ENCODE results near the gene GGT5.
"Not testable (repeated sequence)": the region's sequence is repeated elsewhere in the genome, so short reads cannot be mapped to it uniquely, and the experiment has no call there.

The GGT5 gene

DNA sequence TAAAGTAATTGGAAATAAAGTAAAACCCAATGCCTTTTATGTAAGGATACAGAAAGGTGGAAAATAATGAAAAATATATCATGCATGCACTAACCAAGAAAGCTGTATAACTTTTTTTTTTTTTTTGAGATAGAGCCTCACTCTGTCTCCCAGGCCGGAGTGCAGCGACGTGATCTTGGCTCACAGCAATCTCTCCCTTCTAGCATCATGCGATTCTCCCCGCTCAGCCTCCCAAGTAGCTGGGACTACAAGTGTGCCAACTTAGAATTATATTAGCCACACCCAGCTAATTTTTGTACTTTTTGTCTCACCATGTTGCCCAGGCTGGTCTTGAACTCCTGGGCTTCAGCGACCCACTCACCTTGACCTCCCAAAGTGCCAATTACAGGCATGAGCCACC, 4.5 kb downstream of the GGT5 start:
- no peak overlapping the region for H3K4me3 ChIP-seq (replicated peaks; ENCODE audit: insufficient read depth, low read length)
- H3K27ac ChIP-seq (replicated peaks), result no peak overlapping the region
- DNase-seq (ENCODE audit: low read depth in 1 of 2, low spot score in 1 of 2), result no peak
- no peaks in the 10 kb centered on the region for H3K27me3 ChIP-seq (ENCODE audit: insufficient read depth, poor library complexity, severe bottlenecking)
- TF ChIP-seq, protein P1, sequence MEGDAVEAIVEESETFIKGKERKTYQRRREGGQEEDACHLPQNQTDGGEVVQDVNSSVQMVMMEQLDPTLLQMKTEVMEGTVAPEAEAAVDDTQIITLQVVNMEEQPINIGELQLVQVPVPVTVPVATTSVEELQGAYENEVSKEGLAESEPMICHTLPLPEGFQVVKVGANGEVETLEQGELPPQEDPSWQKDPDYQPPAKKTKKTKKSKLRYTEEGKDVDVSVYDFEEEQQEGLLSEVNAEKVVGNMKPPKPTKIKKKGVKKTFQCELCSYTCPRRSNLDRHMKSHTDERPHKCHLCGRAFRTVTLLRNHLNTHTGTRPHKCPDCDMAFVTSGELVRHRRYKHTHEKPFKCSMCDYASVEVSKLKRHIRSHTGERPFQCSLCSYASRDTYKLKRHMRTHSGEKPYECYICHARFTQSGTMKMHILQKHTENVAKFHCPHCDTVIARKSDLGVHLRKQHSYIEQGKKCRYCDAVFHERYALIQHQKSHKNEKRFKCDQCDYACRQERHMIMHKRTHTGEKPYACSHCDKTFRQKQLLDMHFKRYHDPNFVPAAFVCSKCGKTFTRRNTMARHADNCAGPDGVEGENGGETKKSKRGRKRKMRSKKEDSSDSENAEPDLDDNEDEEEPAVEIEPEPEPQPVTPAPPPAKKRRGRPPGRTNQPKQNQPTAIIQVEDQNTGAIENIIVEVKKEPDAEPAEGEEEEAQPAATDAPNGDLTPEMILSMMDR (IDR thresholded peaks at IDR 0.05; ENCODE audit: insufficient read depth, low read length), result no peak
- TF ChIP-seq GABPA (IDR thresholded peaks at IDR 0.05; ENCODE audit: low read depth), result no peak
- TF ChIP-seq, protein P2, sequence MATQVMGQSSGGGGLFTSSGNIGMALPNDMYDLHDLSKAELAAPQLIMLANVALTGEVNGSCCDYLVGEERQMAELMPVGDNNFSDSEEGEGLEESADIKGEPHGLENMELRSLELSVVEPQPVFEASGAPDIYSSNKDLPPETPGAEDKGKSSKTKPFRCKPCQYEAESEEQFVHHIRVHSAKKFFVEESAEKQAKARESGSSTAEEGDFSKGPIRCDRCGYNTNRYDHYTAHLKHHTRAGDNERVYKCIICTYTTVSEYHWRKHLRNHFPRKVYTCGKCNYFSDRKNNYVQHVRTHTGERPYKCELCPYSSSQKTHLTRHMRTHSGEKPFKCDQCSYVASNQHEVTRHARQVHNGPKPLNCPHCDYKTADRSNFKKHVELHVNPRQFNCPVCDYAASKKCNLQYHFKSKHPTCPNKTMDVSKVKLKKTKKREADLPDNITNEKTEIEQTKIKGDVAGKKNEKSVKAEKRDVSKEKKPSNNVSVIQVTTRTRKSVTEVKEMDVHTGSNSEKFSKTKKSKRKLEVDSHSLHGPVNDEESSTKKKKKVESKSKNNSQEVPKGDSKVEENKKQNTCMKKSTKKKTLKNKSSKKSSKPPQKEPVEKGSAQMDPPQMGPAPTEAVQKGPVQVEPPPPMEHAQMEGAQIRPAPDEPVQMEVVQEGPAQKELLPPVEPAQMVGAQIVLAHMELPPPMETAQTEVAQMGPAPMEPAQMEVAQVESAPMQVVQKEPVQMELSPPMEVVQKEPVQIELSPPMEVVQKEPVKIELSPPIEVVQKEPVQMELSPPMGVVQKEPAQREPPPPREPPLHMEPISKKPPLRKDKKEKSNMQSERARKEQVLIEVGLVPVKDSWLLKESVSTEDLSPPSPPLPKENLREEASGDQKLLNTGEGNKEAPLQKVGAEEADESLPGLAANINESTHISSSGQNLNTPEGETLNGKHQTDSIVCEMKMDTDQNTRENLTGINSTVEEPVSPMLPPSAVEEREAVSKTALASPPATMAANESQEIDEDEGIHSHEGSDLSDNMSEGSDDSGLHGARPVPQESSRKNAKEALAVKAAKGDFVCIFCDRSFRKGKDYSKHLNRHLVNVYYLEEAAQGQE (IDR thresholded peaks at IDR 0.05; ENCODE audit: insufficient replicate concordance, low read depth), result no peak
- no peak for TF ChIP-seq POLR2AphosphoS5 (IDR thresholded peaks at IDR 0.05; ENCODE audit: low read depth)
- TF ChIP-seq SPI1 (IDR thresholded peaks at IDR 0.05; ENCODE audit: borderline replicate concordance, low read depth), result no peak

DNA sequence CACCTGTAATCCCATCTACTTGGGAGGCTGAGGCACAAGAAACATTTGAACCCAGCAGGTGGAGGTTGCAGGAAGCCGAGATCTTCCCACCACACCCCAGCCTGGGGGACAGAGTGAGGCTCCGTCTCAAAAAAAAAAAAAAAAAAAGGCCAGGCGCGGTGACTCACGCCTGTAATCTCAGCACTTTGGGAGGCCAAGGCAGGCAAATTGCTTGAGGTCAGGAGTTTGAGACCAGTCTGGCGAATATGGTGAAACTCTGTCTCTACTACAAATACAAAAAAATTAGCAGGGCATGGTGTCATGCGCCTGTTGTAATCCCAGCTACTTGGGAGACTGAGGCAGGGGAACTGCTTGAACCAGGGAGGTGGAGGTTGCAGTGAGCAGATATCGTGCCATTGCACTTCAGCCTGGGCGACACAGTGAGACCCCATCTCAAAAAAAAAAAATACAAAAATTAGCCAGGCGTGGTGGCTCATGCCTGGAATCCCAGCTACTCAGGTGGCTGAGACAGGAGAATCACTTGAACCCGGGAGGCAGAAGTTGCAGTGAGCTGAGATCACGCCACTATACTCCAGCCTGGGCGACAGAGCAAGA, 6.7 kb downstream of the GGT5 start:
- not testable (repeated sequence) for H3K27me3 ChIP-seq (ENCODE audit: insufficient read depth, poor library complexity, severe bottlenecking); H3K4me3 ChIP-seq (replicated peaks; ENCODE audit: insufficient read depth, low read length); DNase-seq (ENCODE audit: low read depth in 1 of 2, low spot score in 1 of 2); H3K27ac ChIP-seq (replicated peaks)

DNA sequence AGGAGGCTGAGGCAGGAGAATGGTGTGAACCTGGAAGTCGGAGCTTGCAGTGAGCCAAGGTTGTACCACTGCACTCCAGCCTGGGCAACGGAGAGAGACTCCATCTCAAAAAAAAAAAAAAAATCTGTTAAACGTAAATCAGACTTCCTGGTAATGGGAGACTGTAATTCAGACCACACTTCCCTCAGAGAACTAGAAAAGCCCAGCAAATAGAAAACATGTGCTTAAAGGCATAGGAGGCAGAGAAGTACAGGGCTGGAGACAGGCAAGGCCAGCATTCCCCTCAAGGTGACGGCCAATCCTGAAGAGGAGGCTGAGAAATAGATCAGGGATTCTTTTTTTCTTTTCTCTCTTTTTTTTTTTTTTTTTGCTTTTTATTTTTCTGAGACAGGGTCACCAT, 8.2 kb downstream of the GGT5 start:
- no peak overlapping the region for H3K4me3 ChIP-seq (replicated peaks; ENCODE audit: insufficient read depth, low read length)
- no peak overlapping the region for H3K27ac ChIP-seq (replicated peaks)
- TF ChIP-seq, protein P2 (IDR thresholded peaks at IDR 0.05; ENCODE audit: insufficient replicate concordance, low read depth), result no peak
- TF ChIP-seq SPI1 (IDR thresholded peaks at IDR 0.05; ENCODE audit: borderline replicate concordance, low read depth) (no peak), POLR2AphosphoS5 (IDR thresholded peaks at IDR 0.05; ENCODE audit: low read depth) (no peak), GABPA (IDR thresholded peaks at IDR 0.05; ENCODE audit: low read depth) (no peak)
- TF ChIP-seq, protein P1 (IDR thresholded peaks at IDR 0.05; ENCODE audit: insufficient read depth, low read length), result no peak
- H3K27me3 ChIP-seq (ENCODE audit: insufficient read depth, poor library complexity, severe bottlenecking), result no peaks in the 10 kb centered on the region
- no peak for DNase-seq (ENCODE audit: low read depth in 1 of 2, low spot score in 1 of 2)

DNA sequence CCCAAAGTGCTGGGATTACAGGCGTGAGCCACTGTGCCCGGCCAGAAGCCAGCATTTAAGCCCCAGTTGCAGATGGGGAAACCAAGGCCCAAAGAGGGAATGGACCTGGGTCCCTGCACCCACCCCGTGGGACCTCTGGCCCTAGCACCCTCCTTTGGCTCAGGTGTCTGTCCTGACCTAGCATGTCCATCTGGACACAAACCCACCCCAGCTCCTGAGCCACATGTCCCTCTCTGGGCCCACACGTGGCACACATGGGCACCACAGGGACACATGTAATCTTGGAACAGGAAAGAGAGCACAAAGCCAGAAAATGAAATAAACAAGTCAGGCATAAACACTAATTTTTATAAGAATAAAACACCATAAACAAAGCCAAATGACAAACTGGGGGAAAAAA, 9.6 kb downstream of the GGT5 start:
- DNase-seq (ENCODE audit: low read depth in 1 of 2, low spot score in 1 of 2), result no peak
- H3K27me3 ChIP-seq (ENCODE audit: insufficient read depth, poor library complexity, severe bottlenecking), result no peaks in the 10 kb centered on the region
- H3K4me3 ChIP-seq (replicated peaks; ENCODE audit: insufficient read depth, low read length), result no peak overlapping the region
- TF ChIP-seq SPI1 (IDR thresholded peaks at IDR 0.05; ENCODE audit: borderline replicate concordance, low read depth) (no peak), GABPA (IDR thresholded peaks at IDR 0.05; ENCODE audit: low read depth) (no peak), POLR2AphosphoS5 (IDR thresholded peaks at IDR 0.05; ENCODE audit: low read depth) (no peak)
- TF ChIP-seq, protein P2 (IDR thresholded peaks at IDR 0.05; ENCODE audit: insufficient replicate concordance, low read depth), result no peak
- TF ChIP-seq, protein P1 (IDR thresholded peaks at IDR 0.05; ENCODE audit: insufficient read depth, low read length), result no peak
- no peak overlapping the region for H3K27ac ChIP-seq (replicated peaks)

All from HL-60 (cell line).